ENCODE data around the gene SERPINB4.

SERPINB4 gene

DNA sequence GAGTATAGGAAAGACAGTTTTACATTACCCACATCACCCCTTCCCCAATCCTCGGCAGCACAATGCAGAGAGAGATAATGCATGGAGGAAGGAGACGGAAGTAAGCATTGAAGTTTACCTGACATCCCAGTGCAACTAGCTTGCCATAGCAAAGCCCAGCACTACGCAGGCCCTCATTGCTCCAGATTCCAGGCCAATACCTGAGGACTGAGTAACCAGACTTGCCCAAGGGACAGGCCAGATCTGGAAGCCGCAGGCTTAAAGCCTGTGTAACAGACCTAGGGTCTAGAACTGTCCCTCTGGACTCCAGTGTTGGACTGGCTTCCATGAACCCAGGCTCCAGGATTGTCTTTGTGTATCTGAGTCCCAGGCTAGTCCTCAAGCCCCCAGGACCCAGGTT, 17.6 kb downstream of the SERPINB4 start:
- no peak for DNase-seq

DNA sequence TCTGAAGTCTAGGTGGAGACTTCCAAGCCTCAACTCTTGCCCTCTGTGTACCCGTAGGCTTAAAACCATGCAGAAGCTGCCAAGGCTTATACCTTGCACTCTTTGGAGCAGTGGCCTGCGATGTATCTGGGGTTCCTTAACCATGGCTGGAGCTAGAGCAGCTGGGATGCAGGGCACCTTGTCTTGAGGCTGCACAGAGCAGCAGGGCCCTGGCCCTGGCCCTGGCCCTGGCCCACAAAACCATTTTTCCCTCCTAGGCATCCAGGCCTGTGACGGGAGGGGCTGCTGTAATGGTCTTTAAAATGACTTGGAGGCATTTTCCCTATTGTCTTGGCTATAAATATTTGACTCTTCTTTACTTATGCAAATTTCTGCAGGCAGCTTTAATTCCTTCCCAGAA, 19.2 kb downstream of the SERPINB4 start:
- DNase-seq: no peak

DNA sequence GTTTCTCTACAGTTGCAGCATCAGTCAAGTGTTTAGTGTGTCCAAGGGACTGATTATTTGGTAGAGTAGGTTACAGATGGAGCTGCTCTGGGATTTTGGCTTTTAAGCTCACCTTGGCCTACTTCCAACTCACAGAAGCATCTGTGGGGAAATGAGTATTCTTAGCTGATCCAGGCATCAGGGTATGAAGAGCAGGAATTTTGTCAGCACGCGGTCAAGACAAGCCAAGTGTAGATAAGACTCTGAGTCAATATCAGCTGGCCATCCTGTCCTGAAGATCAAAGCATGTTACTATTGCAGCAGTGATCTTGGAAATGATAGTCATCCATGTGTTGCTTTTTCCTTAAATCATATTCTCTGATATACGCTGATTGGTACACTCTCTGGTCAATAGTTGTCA, 24.4 kb downstream of the SERPINB4 start:
- DNase-seq: no peak

DNA sequence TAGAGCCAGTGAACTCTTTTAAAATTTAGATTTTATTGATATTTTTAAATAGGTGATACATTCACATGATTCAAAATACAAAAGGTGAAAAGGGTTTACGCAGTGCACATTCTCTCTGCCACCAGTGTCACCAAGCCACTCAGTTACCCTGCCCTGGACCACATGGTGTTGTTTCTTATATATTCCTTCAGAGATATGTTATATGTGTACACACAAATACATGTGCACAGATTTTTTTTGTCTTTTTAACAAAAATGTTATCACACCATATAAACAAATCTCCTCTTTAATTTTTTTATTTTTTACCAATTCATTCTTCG, 26.2 kb downstream of the SERPINB4 start:
- no peak for DNase-seq

DNA sequence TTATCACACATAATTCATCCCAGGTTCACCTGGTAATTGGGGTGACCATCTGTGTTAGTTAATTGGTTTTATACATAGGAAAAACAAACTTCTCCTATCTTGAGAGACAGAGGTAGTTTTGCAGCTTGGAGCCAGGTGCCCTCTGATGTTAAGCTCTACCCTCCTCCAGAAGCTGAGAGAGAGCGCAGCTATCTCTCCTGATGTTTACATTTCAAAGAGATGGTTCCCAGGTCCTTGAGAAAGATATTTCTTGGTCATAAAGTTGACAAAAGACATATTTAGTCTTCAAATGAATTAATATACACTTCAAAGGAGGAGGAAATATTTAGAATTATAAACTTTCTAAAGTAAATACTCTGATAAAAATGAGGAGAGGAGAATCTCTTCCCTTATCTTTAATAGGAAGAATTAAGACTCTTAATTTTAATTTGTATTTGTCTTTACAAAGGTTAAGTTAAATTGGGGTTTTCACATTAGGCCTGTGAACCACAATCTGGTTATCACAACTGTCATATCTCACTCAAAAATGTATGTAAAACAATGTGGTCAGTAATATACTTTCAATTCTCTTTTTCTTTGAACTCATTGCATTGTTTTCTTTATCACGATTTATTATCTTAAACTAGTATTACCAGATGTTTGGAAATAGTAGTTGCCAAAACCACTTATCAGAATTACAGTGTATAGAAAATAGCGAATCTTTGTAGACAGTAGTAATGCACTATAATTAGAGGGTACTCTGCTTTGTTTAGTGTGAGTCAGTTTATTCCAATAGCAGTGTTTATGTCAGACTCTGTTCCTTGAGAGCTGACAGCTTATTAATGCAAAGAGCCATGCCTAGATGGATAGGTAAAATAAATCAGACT, 26.8 kb downstream of the SERPINB4 start:
- DNase-seq: peak; percentile 56

DNA sequence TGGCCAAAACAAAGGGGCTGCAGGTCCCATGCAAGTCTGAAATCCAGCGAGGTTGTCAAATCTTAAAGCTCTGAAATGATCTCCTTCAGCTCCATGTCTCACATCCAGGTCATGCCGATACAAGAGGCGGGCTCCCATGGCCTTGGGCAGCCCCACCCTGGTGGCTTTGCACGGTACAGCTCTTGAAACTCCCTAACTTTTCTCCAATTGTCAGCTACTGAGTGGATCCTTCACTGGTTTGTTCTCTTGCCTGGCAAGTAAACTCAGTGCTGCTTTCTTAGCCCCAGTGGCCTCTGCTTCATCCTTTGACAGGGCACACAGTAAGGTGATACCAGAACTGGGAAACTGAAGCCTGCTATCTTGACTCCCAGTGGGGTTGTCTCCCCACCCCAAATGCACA, 30.6 kb downstream of the SERPINB4 start:
- DNase-seq: no peak

DNA sequence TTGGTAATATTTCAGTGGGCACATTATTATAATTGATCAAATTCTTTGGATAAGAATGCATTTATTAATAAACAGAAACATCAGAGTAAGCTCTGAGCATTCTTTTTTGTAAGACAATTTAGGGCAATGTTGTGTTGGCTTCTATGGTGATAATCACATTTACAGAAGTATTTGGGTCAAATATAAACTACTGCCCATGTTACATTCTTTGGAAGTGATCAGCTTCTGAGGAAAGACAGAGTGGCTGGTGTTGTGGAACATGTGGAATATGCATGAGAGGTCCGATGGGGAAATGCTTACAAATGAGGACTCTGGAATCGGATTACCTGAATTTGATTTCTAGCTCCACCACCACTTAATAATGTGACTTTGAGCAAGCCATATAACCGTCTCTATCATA, 37.5 kb downstream of the SERPINB4 start:
- no peak for DNase-seq

DNA sequence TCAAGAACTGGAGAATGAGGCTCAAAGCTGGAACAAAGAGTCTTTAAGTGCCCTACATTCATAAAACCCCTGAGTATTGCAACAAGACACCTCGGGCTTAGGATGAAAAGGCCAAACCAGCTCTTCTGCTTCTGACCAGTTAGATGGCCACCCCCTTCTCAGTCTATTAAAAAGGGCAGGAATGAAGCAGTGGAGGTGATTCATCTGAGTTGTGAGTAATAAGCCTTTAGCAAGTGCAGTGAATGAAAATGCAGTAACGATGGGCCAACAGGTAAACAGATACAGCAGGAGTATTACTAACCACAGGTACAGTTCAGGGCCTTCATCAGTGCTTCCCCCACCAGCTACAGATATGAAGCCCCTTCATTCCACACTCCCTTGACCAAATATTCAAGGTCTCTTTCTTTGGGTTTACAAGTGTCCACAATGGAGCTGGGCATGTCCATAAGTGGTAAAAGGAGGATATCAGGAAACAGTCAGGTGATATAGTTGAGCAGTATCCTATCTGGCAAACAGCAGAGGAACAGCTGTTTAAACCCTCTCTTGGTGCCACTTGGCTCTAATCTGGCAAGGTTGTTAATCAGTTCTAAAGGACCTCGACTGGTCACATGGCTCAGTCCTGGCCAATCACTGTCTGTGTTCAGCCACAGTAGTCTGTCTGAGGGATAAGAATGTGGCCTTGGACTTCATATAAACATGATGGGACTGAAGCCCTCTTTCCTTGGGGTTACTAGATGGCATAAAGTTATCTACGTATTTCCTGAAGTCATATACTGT, 39.1 kb downstream of the SERPINB4 start:
- peak; percentile 10 for DNase-seq

DNA sequence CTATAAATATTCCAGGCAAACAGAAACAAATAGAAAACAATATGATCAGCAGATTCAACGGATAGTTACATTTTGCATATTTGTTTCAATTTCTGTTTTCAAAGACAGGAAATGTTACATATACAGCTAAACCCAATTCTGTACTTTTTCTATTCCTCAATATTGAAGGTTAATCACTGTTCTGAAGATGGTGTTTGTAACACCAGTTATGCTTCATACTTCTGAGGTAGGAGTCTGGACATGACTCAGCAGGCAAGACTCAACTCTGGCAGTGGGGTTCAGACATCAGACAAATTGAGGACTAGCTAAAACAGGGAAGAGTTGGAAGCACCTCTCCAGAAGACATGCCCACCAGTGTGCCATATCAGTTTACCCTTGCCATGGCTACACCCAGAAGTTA, 40.3 kb downstream of the SERPINB4 start:
- DNase-seq: no peak

DNA sequence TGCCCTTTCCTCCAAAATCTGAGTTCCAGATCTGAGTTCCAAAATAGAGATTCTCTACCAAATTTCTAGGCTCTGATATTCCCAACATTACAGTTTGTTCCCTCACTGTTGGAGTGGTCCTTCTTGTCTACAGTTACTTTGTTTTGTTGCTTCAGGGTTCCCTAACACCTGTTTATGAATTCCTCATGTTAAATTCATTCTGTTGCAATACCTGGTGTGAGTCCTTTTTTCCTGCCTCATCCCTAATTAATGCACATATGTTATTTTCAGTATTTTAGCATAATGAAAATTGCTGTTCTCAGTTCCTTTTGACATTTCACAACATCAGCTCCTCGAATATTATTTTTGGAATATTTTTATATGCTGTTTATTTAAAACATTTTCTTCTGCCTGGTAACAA, 40.7 kb downstream of the SERPINB4 start:
- no peak for DNase-seq

DNA sequence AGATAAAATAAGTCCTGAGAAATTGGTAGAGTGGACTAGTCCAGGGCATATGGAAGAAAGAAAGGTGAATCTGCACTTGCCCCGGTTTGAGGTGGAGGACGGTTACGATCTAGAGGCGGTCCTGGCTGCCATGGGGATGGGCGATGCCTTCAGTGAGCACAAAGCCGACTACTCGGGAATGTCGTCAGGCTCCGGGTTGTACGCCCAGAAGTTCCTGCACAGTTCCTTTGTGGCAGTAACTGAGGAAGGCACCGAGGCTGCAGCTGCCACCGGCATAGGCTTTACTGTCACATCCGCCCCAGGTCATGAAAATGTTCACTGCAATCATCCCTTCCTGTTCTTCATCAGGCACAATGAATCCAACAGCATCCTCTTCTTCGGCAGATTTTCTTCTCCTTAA, 47.1 kb downstream of the SERPINB4 start:
- no peak for DNase-seq

DNA sequence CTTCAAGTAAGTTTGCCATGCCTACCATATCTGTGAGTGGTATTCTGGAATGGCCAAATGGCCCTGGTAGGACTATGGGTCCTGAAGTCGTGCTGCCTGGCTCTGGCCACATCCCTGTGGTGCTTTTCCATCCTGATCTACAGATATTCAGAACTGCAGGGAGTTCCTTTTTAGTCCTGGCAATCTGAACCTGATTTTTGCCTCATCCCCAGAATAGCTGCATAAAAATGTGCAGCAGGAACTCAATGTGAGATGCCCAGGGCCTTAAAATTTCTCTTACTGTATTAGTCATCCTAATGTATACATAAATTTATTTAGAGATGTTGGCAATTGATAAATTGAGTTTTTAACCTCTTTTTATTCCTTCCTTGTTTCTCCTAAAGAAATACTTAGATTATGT, 51.6 kb downstream of the SERPINB4 start:
- no peak for DNase-seq

DNA sequence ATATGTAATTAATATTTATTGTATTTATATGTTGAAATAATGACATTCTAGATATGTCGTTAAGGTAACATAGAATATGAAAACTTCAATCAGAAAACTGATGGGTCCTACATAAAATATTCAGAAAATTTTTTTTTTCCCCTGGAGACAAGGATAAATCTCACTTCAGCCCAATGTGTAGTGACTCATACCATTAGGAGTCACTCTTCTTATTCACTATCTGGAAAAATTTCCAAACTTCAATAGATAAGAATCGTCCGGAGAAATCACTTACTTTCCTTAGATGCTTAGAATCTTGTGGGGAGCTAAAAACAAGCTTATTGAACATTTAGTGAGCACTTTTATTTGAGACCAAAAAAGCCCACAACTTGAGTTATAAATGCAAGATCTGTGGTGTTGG, 52.3 kb downstream of the SERPINB4 start:
- no peak for DNase-seq

DNA sequence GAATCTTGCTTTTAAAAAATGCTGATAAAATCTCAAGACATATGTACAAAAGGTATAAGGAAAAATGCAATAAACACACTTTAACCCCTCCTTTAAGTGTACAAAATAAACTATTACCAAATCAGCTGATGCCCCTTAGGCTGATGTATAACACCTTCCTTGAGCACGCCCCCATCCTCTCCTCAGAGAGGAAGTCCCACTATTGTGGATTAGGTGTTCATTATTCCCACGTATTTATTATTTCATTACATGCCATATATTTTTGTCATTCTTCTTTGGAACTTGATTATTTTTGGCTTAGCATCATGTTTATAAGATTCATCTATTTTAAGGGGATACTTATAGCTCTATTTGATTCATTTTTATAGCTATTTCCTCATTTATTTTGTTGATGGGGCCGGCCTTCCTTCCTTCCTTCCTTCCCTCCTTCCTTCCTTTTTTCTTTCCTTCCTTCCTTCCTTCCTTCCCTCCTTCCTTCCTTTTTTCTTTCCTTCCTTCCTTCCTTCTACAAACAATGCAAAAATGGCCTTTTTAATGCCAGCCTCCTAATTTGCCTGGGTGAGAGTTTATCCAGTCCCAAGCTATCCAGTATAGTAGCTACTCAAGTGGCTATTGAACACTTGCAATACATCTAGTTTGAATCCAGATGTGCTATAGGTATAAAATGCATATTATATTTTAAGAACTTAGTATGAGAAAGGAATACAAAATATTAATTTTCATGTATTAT, 52.9 kb downstream of the SERPINB4 start:
- no peak for DNase-seq

DNA sequence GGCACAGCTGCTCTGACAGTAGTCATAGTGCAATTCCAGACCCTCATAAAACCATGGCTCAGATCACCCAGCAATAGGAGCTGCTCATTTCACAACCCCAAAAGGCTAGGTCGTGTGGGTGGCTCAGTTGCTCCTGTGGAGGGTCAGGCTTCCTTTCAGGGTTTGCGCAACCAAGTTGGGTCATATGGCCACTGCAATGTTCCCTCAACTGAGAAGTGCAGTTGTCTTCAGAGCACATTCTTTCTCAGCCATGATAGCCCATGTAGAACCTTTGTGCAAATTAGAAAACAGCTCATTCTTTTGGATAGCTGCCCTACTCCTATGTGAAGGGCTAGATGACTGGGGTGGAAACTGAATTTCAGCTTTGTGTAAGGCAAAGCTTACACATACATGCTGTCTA, 53.7 kb downstream of the SERPINB4 start:
- no peak for DNase-seq

DNA sequence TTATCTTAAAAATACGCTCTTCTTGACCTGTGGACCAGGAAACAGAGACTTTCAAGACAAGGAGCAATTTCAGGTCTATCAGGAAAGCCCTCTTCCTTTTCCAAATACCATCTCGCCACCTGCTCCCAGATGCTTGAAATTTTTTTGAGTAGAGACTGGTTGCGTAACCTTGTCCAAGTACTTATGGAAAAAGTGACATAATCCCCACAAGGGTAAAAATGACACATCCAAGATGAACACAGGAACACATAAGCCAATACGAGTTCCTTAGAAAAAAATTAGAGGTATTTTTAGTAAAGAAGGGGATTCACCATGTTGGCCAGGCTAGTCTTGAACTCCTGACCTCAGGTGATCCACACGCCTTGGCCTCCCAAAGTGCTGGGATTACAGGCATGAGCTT, 55.1 kb downstream of the SERPINB4 start:
- DNase-seq: no peak
